ENCODE results near the gene ABCA7. TPM values are rescaled to one million over a fixed set of nuclear protein-coding genes. Genes with fewer than 3 reads are reported as not detected.
"Not testable (repeated sequence)": the region's sequence is repeated elsewhere in the genome, so short reads cannot be mapped to it uniquely, and the experiment has no call there.

ABCA7 gene
- total RNA-seq, 1 donor from 2014 or later = 6.7 TPM

DNA sequence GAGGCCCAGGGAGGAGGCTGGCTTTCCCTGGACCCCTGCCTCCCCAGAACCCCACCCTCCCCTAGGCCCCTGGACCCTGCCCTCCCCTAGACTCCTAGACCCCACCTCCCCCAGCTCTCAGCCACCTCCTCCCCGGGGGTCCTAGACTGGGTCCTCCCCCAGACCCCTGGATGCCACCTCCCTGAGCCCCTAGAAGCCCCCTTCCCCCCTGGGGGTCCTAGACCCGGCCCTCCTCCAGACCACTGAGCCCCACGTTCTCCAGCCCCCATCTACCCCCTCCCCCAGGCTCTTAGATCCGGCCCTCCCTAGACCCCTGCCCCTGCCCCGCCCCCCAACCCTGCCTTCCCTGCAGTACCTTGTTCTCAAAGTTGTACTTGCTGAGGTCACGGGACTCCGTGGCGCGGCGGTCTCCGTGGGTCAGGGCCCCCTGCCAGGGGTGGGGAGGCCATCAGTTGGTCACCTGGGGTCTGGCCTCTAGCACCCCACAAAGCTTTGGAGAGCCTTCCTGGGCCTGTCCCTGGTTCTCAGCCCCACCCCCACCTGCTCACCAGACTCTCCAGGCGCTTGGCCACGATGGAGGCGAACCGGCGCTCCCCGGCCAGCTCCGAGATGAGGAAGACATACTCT, 71.8 kb downstream of the ABCA7 start:
- Mint-ChIP-seq H3K36me3 (ENCODE audit: low read depth) (peaks cover 1% of the 10 kb centered on the region), H3K27ac (ENCODE audit: unreplicated experiment) (no peak overlapping the region), H3K4me3 (ENCODE audit: unreplicated experiment) (no peak overlapping the region), H3K9me3 (ENCODE audit: low read depth) (no peaks in the 10 kb centered on the region), H3K27me3 (ENCODE audit: low read depth) (no peaks in the 10 kb centered on the region), H3K4me1 (ENCODE audit: low read depth) (peaks cover 10% of the 10 kb centered on the region)
- no peak for DNase-seq (ENCODE audit: low spot score)
- TF ChIP-seq, protein P1, sequence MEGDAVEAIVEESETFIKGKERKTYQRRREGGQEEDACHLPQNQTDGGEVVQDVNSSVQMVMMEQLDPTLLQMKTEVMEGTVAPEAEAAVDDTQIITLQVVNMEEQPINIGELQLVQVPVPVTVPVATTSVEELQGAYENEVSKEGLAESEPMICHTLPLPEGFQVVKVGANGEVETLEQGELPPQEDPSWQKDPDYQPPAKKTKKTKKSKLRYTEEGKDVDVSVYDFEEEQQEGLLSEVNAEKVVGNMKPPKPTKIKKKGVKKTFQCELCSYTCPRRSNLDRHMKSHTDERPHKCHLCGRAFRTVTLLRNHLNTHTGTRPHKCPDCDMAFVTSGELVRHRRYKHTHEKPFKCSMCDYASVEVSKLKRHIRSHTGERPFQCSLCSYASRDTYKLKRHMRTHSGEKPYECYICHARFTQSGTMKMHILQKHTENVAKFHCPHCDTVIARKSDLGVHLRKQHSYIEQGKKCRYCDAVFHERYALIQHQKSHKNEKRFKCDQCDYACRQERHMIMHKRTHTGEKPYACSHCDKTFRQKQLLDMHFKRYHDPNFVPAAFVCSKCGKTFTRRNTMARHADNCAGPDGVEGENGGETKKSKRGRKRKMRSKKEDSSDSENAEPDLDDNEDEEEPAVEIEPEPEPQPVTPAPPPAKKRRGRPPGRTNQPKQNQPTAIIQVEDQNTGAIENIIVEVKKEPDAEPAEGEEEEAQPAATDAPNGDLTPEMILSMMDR (IDR thresholded peaks at IDR 0.05) = no peak

DNA sequence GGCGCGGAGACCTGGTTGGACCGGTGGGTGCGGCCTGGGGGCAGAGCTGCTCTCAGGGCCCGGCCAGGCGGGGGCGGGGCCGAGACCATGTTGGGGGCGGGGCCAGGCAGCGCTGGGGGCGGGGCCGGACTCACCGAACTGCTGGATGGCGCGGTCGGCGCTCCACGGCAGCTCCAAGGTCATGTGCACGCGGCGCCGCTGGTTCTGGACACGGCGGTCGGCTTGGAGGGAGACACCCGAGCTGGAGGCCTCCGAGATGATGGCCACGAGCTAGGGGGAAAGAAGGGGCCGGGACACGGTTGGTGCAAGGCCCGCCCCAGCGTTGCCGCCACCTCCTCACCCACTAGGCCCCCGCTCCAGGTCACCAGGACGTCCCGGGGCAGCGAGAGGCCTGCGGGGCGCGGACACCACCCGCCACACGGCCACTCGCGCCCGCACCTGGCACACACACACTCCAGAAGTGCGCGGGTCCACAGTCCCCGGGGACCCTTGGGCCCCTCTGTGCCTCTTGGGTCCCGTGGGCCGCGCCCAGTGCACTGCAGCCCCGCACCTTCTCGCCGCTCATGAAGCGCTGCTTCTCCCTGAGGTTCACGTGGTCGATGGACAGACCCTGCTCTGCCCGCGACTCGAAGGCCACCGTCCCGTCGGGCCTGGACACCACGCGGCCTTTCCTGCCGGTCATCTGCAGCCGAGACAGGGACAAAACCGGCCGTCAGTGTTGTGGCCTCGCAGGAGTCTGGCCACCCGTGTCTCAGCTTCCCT, 72.5 kb downstream of the ABCA7 start:
- Mint-ChIP-seq H3K4me1 (ENCODE audit: low read depth) (peaks cover 6% of the 10 kb centered on the region), H3K4me3 (ENCODE audit: unreplicated experiment) (no peak overlapping the region), H3K27ac (ENCODE audit: unreplicated experiment) (no peak overlapping the region), H3K36me3 (ENCODE audit: low read depth) (no peaks in the 10 kb centered on the region), H3K27me3 (ENCODE audit: low read depth) (no peaks in the 10 kb centered on the region), H3K9me3 (ENCODE audit: low read depth) (no peaks in the 10 kb centered on the region)
- TF ChIP-seq, protein P1 (IDR thresholded peaks at IDR 0.05) = no peak
- no peak for DNase-seq (ENCODE audit: low spot score)

DNA sequence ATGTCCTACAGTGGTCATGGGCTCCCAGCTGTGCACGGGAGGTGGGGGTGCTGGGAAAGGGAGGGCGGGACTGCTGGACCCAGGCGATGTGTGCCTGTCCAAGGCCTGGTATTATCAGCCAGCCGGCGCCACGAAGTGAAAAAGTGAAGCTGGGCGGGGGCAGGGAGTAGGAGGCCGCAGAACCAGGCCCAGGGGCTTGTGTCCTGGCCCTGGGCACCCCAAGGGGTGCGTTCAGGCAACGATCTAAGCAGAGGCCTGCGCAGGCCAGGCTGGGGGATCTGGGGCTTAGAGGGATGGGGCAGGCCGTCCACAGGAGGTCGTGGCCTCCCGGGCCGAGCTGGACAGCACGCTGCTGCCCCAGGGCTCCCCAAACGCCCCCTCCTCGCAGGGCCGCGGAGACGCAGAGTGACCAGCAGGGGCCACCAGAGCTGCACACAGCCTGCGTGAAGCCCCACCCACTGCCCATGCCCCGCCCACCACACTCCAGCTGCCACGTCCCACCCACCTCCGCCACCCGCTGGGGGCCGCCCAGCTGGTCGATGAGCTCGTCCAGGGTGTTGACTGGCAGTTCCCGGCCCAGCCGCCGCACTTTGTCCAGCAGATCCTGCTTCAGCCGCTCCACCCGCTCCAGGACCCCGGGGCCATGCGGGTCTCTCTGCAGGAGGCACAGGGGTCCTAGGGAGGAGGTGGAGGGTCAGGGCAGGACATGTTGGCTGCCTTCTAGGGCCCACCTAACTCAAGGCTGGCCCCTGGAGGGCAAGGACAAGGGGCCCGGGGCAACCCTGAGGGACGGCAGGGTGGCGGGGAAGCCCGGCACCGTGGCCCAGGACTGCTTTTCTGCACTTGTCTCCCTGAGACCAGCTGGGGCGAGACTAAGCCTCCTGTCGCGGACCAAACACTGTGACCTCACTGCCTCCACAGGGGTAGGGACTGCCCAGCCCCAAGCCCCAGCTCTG, 73.4 kb downstream of the ABCA7 start:
- Mint-ChIP-seq H3K4me3 (ENCODE audit: unreplicated experiment) (no peak overlapping the region), H3K27ac (ENCODE audit: unreplicated experiment) (peak overlapping the region; percentile 59), H3K27me3 (ENCODE audit: low read depth) (no peaks in the 10 kb centered on the region), H3K9me3 (ENCODE audit: low read depth) (no peaks in the 10 kb centered on the region), H3K4me1 (ENCODE audit: low read depth) (peaks cover 6% of the 10 kb centered on the region), H3K36me3 (ENCODE audit: low read depth) (peaks cover 2% of the 10 kb centered on the region)
- TF ChIP-seq, protein P1 (IDR thresholded peaks at IDR 0.05) = peak; percentile 98
- DNase-seq (ENCODE audit: low spot score) = no peak

DNA sequence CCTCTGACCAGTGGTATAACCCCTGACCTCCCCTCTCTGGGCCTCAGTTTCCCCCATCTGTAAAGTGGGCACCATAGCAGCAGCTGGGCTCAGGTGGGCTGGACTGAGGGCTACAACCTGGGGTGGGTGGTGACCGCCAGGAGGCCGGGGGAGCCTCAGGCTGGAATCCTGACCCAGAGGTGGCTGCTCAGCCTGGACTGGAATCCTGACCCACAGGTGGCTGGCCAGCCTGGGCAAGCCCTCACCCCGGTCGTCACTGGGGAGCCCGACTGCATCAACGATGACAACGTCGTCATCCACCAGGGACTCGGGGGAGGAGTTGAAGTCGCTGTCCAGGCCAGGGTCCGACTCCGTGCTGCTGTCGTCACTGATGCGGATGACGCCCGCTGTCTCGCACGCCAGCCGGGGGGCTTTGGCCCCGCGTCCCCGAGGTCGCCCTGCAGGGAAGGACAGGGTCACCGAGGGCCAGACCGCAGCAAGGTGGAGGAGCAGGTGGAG, 74.1 kb downstream of the ABCA7 start:
- TF ChIP-seq, protein P1 (IDR thresholded peaks at IDR 0.05) = no peak
- DNase-seq (ENCODE audit: low spot score) = no peak
- no peaks in the 10 kb centered on the region for H3K9me3 Mint-ChIP-seq (ENCODE audit: low read depth)
- H3K4me3 Mint-ChIP-seq (ENCODE audit: unreplicated experiment) = no peak overlapping the region
- peaks cover 6% of the 10 kb centered on the region for H3K4me1 Mint-ChIP-seq (ENCODE audit: low read depth)
- peak overlapping the region; percentile 59 for H3K27ac Mint-ChIP-seq (ENCODE audit: unreplicated experiment)
- no peaks in the 10 kb centered on the region for H3K27me3 Mint-ChIP-seq (ENCODE audit: low read depth)
- peaks cover 6% of the 10 kb centered on the region for H3K36me3 Mint-ChIP-seq (ENCODE audit: low read depth)

DNA sequence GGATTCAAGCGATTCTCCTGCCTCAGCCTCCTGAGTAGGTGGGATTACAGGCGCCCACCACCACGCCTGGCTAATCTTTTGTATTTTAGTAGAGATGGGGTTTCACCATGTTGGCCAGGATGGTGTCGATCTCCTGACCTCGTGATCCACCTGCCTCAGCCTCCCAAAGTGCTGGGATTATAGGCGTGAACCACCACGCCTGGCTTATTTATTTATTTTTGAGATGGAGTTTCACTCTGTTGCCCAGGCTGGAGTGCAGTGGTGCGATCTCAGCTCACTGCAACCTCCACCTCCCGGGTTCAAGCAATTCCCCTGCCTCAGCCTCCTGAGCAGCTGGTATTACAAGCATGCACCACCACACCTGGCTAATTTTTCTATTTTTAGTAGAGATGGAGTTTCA, 74.8 kb downstream of the ABCA7 start:
- not testable (repeated sequence) for H3K27me3 Mint-ChIP-seq (ENCODE audit: low read depth); H3K9me3 Mint-ChIP-seq (ENCODE audit: low read depth)

More for the DNA sequence above, 74.8 kb downstream of the ABCA7 start:
- not testable (repeated sequence) for H3K36me3 Mint-ChIP-seq (ENCODE audit: low read depth); H3K27ac Mint-ChIP-seq (ENCODE audit: unreplicated experiment); H3K4me1 Mint-ChIP-seq (ENCODE audit: low read depth); DNase-seq (ENCODE audit: low spot score); H3K4me3 Mint-ChIP-seq (ENCODE audit: unreplicated experiment)

Other genes starting within 250 kb of the ABCA7 start
- gene PTBP1, start 242.7 kb upstream of the ABCA7 start, total RNA-seq = 281 to 343 TPM (median 285 TPM) in 3 replicates
- 5.4 to 6.8 TPM (median 6.0 TPM) in 3 replicates for gene PLPPR3, start 218.2 kb upstream of the ABCA7 start, total RNA-seq
- gene AZU1, start 212.3 kb upstream of the ABCA7 start, total RNA-seq = 0.37 to 0.51 TPM in 2 of 3 replicates, not detected in the other
- not detected in 3 replicates for gene PRTN3, start 199.1 kb upstream of the ABCA7 start, total RNA-seq
- not detected in 3 replicates for gene ELANE, start 187.8 kb upstream of the ABCA7 start, total RNA-seq
- gene CFD, start 180.4 kb upstream of the ABCA7 start, total RNA-seq = 1.1 to 17.9 TPM (median 1.8 TPM) in 3 replicates
- 47.0 to 53.9 TPM (median 53.1 TPM) in 3 replicates for gene MED16, start 146.9 kb upstream of the ABCA7 start, total RNA-seq
- gene RNU6-9, start 146.6 kb upstream of the ABCA7 start, total RNA-seq = not detected in 3 replicates
- 47.1 to 52.2 TPM (median 48.4 TPM) in 3 replicates for gene R3HDM4, start 126.9 kb upstream of the ABCA7 start, total RNA-seq
- gene KISS1R, start 122.8 kb upstream of the ABCA7 start, total RNA-seq = 0.17 to 0.38 TPM (median 0.24 TPM) in 3 replicates
- 6.6 to 10.0 TPM (median 8.8 TPM) in 3 replicates for gene ARID3A, start 114.1 kb upstream of the ABCA7 start, total RNA-seq
- gene WDR18, start 55.8 kb upstream of the ABCA7 start, total RNA-seq = 42.1 to 48.5 TPM (median 48.0 TPM) in 3 replicates
- gene GRIN3B, start 39.7 kb upstream of the ABCA7 start, total RNA-seq = 0.31 to 0.67 TPM (median 0.33 TPM) in 3 replicates
- 120 to 130 TPM (median 120 TPM) in 3 replicates for gene TMEM259, start 19.0 kb upstream of the ABCA7 start, total RNA-seq
- not detected in 3 replicates for gene RNU6-2, start 18.6 kb upstream of the ABCA7 start, total RNA-seq
- gene CNN2, start 13.5 kb upstream of the ABCA7 start, total RNA-seq = 258 to 363 TPM (median 357 TPM) in 3 replicates
- gene ARHGAP45, start 27.1 kb downstream of the ABCA7 start, total RNA-seq = 0.57 to 1.6 TPM (median 1.0 TPM) in 3 replicates
- 110 to 119 TPM (median 113 TPM) in 3 replicates for gene POLR2E, start 55.3 kb downstream of the ABCA7 start, total RNA-seq
- 240 to 246 TPM (median 245 TPM) in 3 replicates for gene GPX4, start 63.9 kb downstream of the ABCA7 start, total RNA-seq
- gene SBNO2, start 134.2 kb downstream of the ABCA7 start, total RNA-seq = 25.9 to 46.0 TPM (median 45.6 TPM) in 3 replicates
- gene STK11, start 165.7 kb downstream of the ABCA7 start, total RNA-seq = 41.1 to 44.5 TPM (median 42.3 TPM) in 3 replicates
- gene CBARP, start 197.9 kb downstream of the ABCA7 start, total RNA-seq = 4.8 to 9.0 TPM (median 7.6 TPM) in 3 replicates
- gene ATP5F1D, start 201.6 kb downstream of the ABCA7 start, total RNA-seq = 110 to 125 TPM (median 122 TPM) in 3 replicates
- gene MIDN, start 208.5 kb downstream of the ABCA7 start, total RNA-seq = 64.5 to 75.3 TPM (median 68.3 TPM) in 3 replicates
- gene CIRBP, start 229.2 kb downstream of the ABCA7 start, total RNA-seq = 295 to 320 TPM (median 303 TPM) in 3 replicates
- 32.7 to 41.3 TPM (median 36.1 TPM) in 3 replicates for gene FAM174C, start 235.4 kb downstream of the ABCA7 start, total RNA-seq
- gene EFNA2, start 245.8 kb downstream of the ABCA7 start, total RNA-seq = 7.0 to 7.9 TPM (median 7.2 TPM) in 3 replicates

Data from chondrocyte (in vitro differentiated cells).